ENCODE results near the gene PHKG1. TPM values are rescaled to one million over a fixed set of nuclear protein-coding genes. Genes with fewer than 3 reads are reported as not detected.
"Not testable (repeated sequence)": the region's sequence is repeated elsewhere in the genome, so short reads cannot be mapped to it uniquely, and the experiment has no call there.

PHKG1 gene
- total RNA-seq, 1 donor: 1.8 TPM

DNA sequence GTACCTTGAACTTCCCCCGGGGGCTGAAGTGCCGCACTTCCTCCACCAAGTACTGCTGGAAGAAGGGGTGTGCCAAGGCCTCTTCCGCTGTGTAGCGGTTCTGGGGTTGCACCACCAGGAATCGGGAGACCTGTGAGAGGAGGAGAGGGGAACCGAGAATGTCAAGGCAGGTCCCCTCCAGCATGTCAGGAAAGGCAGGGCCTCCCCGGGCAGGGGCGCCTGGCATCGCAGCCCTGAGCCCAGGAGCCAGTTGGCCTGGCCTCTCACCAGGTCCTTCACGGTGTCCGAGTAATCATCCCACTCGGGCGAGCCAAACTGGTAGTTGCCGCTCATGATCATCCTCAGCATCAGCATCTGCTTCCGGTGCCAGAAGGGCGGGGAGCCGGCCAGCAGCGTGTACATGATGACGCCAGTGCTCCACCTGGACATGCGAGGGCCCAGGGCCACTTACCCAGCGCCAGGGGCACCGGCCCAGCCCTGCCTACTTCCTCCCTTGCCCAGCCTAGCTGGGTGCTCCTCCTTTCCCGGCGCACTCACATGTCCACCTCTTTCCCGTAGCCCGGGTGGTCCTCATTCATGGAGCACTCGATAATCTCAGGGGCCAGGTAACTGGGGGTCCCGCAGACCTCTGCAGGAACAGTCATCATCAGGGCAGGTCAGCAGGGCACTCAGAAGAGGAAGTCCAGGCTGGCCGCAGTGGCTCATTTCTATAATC, 11.0 kb downstream of the PHKG1 start:
- peaks cover 24% of the 10 kb centered on the region for H3K36me3 ChIP-seq (ENCODE audit: insufficient read depth, low read length)
- no peaks in the 10 kb centered on the region for H3K79me2 ChIP-seq (ENCODE audit: insufficient read depth, low read length)
- H3K27ac ChIP-seq (ENCODE audit: low read depth, low read length): no peak overlapping the region
- H3K4me1 ChIP-seq (ENCODE audit: insufficient read depth, low read length): peaks cover 12% of the 10 kb centered on the region
- no peak overlapping the region for H3K4me2 ChIP-seq (ENCODE audit: insufficient read depth, low read length)
- DNase-seq (ENCODE audit: insufficient read length, low spot score, missing footprints): no peak
- no peaks in the 10 kb centered on the region for H3K27me3 ChIP-seq (ENCODE audit: insufficient read depth, low read length)
- no peak overlapping the region for H2AFZ ChIP-seq (ENCODE audit: low read length)
- H3K4me3 ChIP-seq (ENCODE audit: insufficient read depth, low read length): no peak overlapping the region
- no peaks in the 10 kb centered on the region for H3K9me3 ChIP-seq (ENCODE audit: low read depth, low read length)
- H4K20me1 ChIP-seq (ENCODE audit: insufficient read depth, low read length): peaks cover 3% of the 10 kb centered on the region
- TF ChIP-seq, protein P1, sequence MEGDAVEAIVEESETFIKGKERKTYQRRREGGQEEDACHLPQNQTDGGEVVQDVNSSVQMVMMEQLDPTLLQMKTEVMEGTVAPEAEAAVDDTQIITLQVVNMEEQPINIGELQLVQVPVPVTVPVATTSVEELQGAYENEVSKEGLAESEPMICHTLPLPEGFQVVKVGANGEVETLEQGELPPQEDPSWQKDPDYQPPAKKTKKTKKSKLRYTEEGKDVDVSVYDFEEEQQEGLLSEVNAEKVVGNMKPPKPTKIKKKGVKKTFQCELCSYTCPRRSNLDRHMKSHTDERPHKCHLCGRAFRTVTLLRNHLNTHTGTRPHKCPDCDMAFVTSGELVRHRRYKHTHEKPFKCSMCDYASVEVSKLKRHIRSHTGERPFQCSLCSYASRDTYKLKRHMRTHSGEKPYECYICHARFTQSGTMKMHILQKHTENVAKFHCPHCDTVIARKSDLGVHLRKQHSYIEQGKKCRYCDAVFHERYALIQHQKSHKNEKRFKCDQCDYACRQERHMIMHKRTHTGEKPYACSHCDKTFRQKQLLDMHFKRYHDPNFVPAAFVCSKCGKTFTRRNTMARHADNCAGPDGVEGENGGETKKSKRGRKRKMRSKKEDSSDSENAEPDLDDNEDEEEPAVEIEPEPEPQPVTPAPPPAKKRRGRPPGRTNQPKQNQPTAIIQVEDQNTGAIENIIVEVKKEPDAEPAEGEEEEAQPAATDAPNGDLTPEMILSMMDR (IDR thresholded peaks at IDR 0.05; ENCODE audit: extremely low read depth, low read depth, low read length): no peak

DNA sequence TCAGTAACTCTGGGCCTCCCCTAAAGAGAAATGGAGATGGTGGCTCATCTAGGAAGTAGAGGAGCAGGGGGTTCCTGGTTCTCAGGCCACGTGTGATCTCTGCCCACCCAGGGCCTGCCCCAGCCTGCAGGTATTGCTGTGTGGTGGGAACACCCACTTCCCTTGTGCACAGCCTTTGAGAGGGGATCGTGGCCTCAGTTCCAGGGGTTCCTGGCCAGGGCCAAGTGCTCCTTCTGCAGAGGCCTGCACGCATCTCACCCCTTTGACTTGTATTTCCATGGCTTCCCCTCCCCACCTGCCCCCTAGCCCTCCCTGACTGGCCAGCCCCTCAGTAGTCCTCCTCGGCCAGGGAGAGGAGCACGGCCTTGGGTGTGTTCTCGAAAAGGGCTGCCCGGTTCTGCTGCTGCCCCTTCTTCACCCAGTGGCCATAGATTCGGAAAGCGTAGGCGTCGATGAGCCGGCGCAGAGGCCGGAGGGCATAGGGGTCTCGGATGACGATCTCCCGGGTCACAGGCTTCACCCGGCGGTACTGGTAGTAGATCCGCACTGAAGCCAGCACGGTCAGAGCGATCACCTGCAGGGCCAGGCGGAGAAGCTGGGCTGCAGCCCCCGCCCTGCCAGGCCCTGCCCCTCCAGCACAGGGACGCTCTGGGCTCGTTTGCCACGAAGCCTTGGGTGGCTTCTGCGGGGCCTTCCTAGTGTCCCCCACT, 11.9 kb downstream of the PHKG1 start:
- H3K36me3 ChIP-seq (ENCODE audit: insufficient read depth, low read length): peaks cover 24% of the 10 kb centered on the region
- not testable (repeated sequence) for H3K4me3 ChIP-seq (ENCODE audit: insufficient read depth, low read length); H3K4me2 ChIP-seq (ENCODE audit: insufficient read depth, low read length); H3K79me2 ChIP-seq (ENCODE audit: insufficient read depth, low read length); H4K20me1 ChIP-seq (ENCODE audit: insufficient read depth, low read length); H3K9me3 ChIP-seq (ENCODE audit: low read depth, low read length); H3K27me3 ChIP-seq (ENCODE audit: insufficient read depth, low read length); DNase-seq (ENCODE audit: insufficient read length, low spot score, missing footprints); H3K27ac ChIP-seq (ENCODE audit: low read depth, low read length); H2AFZ ChIP-seq (ENCODE audit: low read length)
- H3K4me1 ChIP-seq (ENCODE audit: insufficient read depth, low read length): peaks cover 12% of the 10 kb centered on the region

DNA sequence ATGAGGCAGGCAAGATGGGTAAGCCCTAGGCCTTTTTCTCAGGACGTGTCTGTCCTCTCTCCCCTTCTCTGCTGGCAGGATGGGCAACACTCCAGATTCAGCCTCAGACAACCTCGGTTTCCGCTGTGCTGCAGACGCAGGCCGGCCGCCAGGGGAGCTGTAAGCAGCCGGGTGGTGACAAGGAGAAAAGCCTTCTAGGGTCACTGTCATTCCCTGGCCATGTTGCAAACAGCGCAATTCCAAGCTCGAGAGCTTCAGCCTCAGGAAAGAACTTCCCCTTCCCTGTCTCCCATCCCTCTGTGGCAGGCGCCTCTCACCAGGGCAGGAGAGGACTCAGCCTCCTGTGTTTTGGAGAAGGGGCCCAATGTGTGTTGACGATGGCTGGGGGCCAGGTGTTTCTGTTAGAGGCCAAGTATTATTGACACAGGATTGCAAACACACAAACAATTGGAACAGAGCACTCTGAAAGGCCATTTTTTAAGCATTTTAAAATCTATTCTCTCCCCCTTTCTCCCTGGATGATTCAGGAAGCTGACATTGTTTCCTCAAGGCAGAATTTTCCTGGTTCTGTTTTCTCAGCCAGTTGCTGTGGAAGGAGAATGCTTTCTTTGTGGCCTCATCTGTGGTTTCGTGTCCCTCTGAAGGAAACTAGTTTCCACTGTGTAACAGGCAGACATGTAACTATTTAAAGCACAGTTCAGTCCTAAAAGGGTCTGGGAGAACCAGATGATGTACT, 13.1 kb downstream of the PHKG1 start:
- Histone ChIP-seq H3K4me3 (ENCODE audit: insufficient read depth, low read length) (no peak overlapping the region), H4K20me1 (ENCODE audit: insufficient read depth, low read length) (peaks cover 3% of the 10 kb centered on the region), H2AFZ (ENCODE audit: low read length) (peak overlapping the region; percentile 43), H3K27me3 (ENCODE audit: insufficient read depth, low read length) (no peaks in the 10 kb centered on the region), H3K4me2 (ENCODE audit: insufficient read depth, low read length) (no peak overlapping the region), H3K9me3 (ENCODE audit: low read depth, low read length) (no peaks in the 10 kb centered on the region), H3K27ac (ENCODE audit: low read depth, low read length) (peak overlapping the region; percentile 59), H3K79me2 (ENCODE audit: insufficient read depth, low read length) (no peaks in the 10 kb centered on the region), H3K36me3 (ENCODE audit: insufficient read depth, low read length) (peaks cover 27% of the 10 kb centered on the region), H3K4me1 (ENCODE audit: insufficient read depth, low read length) (peaks cover 12% of the 10 kb centered on the region)
- DNase-seq (ENCODE audit: insufficient read length, low spot score, missing footprints): peak; percentile 96
- TF ChIP-seq, protein P1 (IDR thresholded peaks at IDR 0.05; ENCODE audit: extremely low read depth, low read depth, low read length): peak; percentile 82

DNA sequence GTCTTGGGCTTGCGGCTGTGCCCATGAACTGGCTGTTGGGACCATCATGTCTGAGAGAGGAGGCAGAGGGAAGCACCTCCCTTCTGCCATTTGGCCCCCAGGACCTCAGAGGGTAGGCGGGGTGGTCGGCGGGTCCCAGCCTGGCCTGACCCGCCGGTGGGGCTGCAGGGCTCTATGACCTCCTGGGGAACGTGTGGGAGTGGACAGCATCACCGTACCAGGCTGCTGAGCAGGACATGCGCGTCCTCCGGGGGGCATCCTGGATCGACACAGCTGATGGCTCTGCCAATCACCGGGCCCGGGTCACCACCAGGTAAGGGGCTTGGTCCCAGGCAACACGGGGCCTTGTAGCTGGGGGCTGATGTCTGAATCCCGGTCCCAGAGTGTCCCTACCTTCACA, 14.6 kb downstream of the PHKG1 start:
- peaks cover 14% of the 10 kb centered on the region for H3K4me1 ChIP-seq (ENCODE audit: insufficient read depth, low read length)
- peak overlapping the region; percentile 3 for H3K27ac ChIP-seq (ENCODE audit: low read depth, low read length)
- H4K20me1 ChIP-seq (ENCODE audit: insufficient read depth, low read length): peaks cover 3% of the 10 kb centered on the region
- no peak overlapping the region for H3K4me3 ChIP-seq (ENCODE audit: insufficient read depth, low read length)
- H3K9me3 ChIP-seq (ENCODE audit: low read depth, low read length): no peaks in the 10 kb centered on the region
- H3K79me2 ChIP-seq (ENCODE audit: insufficient read depth, low read length): no peaks in the 10 kb centered on the region
- peaks cover 28% of the 10 kb centered on the region for H3K36me3 ChIP-seq (ENCODE audit: insufficient read depth, low read length)
- H3K27me3 ChIP-seq (ENCODE audit: insufficient read depth, low read length): no peaks in the 10 kb centered on the region
- H2AFZ ChIP-seq (ENCODE audit: low read length): no peak overlapping the region
- H3K4me2 ChIP-seq (ENCODE audit: insufficient read depth, low read length): no peak overlapping the region
- TF ChIP-seq, protein P1 (IDR thresholded peaks at IDR 0.05; ENCODE audit: extremely low read depth, low read depth, low read length): no peak
- peak; percentile 46 for DNase-seq (ENCODE audit: insufficient read length, low spot score, missing footprints)

Data from osteoblast (primary cell).